Stimulated activated CD8-positive, alpha-beta memory T cell treated with anti-CD3 and anti-CD28 coated beads, Interleukin-7, amount 100 ng/mL, for 24 hours (primary cell): ENCODE results near the gene ADRA2B.
"Not testable (repeated sequence)": the region's sequence is repeated elsewhere in the genome, so short reads cannot be mapped to it uniquely, and the experiment has no call there.

Experiments used
- DNase-seq: peaks from one replicate; pipeline ENCODE4 v3.0.0-alpha.2; 2020; ENCODE audit warnings: low read depth

ADRA2B gene

GRCh38 chr2:96066511-96066910 lies 49.9 kb downstream of the ADRA2B start:
- not testable (repeated sequence) for DNase-seq

GRCh38 chr2:96065954-96066353 lies 50.4 kb downstream of the ADRA2B start:
- DNase-seq = not testable (repeated sequence)

- no peak for DNase-seq
These were observed 50.9 kb downstream of the ADRA2B start for GRCh38 chr2:96065381-96065930.

GRCh38 chr2:96064760-96065159 lies 51.6 kb downstream of the ADRA2B start:
- not testable (repeated sequence) for DNase-seq

- DNase-seq = not testable (repeated sequence)
These were observed 52.2 kb downstream of the ADRA2B start for GRCh38 chr2:96064047-96064675.

- DNase-seq = not testable (repeated sequence)
These were observed 53.1 kb downstream of the ADRA2B start for GRCh38 chr2:96063116-96063899.
